Motor neuron (in vitro differentiated cells): ENCODE results near the gene KREMEN1. TPM values are rescaled to one million over a fixed set of nuclear protein-coding genes. Genes with fewer than 3 reads are reported as not detected.

ENCODE experiments used
- ATAC-seq, 8 experiments: fragments of 200-7000 bp; cut with Tn5 transposase; replicated peaks in 6 of 8; 2 replicates each; pipeline ENCODE4 v1.8.0; 2021; ENCODE audit warnings: mild to moderate bottlenecking in 8 of 8, moderate library complexity in 8 of 8
- H3K27ac ChIP-seq, 2 donors: fragments of 250-450 bp; sonication (Bioruptor Pico); 2 replicates each; pipeline ENCODE4 v1.9.0; 2021; ENCODE audit warnings: antibody characterized with exemption in 2 of 2, mild to moderate bottlenecking in 2 of 2, moderate library complexity in 1 of 2
- H3K4me1 ChIP-seq, 2 donors: fragments of 250-450 bp; sonication (Bioruptor Pico); replicated peaks in 1 of 2; 2 replicates each; pipeline ENCODE4 v1.6.1; 2021; ENCODE audit warnings: antibody characterized with exemption in 2 of 2, mild to moderate bottlenecking in 2 of 2, moderate library complexity in 1 of 2
- H3K4me3 ChIP-seq, 5 donors: fragments of 250-450 bp; sonication (Bioruptor Pico); 2 replicates each; pipeline ENCODE4 v1.9.0; 2021; ENCODE audit warnings: antibody characterized with exemption in 5 of 5, mild to moderate bottlenecking in 5 of 5, moderate library complexity in 4 of 5
- WGBS, 10 experiments: fragments of 450-650 bp; shearing (Covaris generic); methylation state at CpG; one replicate each; pipeline ENCODE4 v1.0.0; 2022; 5-methylcytosine and 5-hydroxymethylcytosine counted together
- in situ Hi-C, 9 experiments: fragments of 400-800 bp; cut with MboI; loops; one replicate each; pipeline ENCODE4 v1.15.0; 2021; ENCODE audit warnings: low sequenced_read_pairs in 9 of 9, low pct_unique_long_range_greater_than_20kb in 2 of 9; ENCODE audit not compliant: unreplicated experiment in 9 of 9
- total RNA-seq, 8 experiments: library from RNA; unstranded; fragments of 300-600 nt; gene quantifications; 2 replicates each; pipeline versions ENCODE4 v1.2.3 to v1.2.4, GENCODE V29; 2022

The KREMEN1 gene
- total RNA-seq, 8 experiments from 2014 or later: 3.3 to 16.5 (median 6.4) TPM

GRCh38 chr22:29136782-29137700, 64.2 kb downstream of the KREMEN1 start:
- H3K4me1 ChIP-seq: peaks cover 13 to 20% of the 10 kb centered on the region in 2 donors
- peak in 1 of 8 experiments; percentile 32 for ATAC-seq
- in situ Hi-C loops: no loop called here
- H3K27ac ChIP-seq: no peak overlapping the region
- 6 to 96% (median 77%) methylated on average over 1 to 18 of the region's 31 CpGs for WGBS, 10 experiments
- H3K4me3 ChIP-seq: no peak overlapping the region

- Histone ChIP-seq H3K4me1 (peaks cover 13 to 20% of the 10 kb centered on the region in 2 donors), H3K4me3 (no peak overlapping the region), H3K27ac (no peak overlapping the region)
- in situ Hi-C loops: no loop called here
- WGBS, 10 experiments: 73 to 98% (median 90%) methylated on average over 2 to 8 of the region's 13 CpGs; no CpG with 5 or more reads in 2 of the 10 experiments
- no peak for ATAC-seq
Measured at GRCh38 chr22:29138556-29139305, 65.9 kb downstream of the KREMEN1 start.

- Histone ChIP-seq H3K4me3 (no peak overlapping the region), H3K4me1 (peaks cover 13 to 20% of the 10 kb centered on the region in 2 donors), H3K27ac (no peak overlapping the region)
- WGBS, 10 experiments: 23 to 93% (median 72%) methylated on average over 1 to 8 of the region's 8 CpGs; no CpG with 5 or more reads in 1 of the 10 experiments
- in situ Hi-C loops: loop anchor here in 1 of 9 experiments (10.0 kb wide), 1 partner anchor 285 kb away; no protein-coding TSS in a partner anchor
- ATAC-seq: peak; percentile 23 to 86 (median 68)
Measured at GRCh38 chr22:29139965-29140782, 67.3 kb downstream of the KREMEN1 start.

GRCh38 chr22:29141078-29141688, 68.3 kb downstream of the KREMEN1 start:
- H3K4me3 ChIP-seq: no peak overlapping the region
- H3K4me1 ChIP-seq: peaks cover 13 to 20% of the 10 kb centered on the region in 2 donors
- 21 to 100% (median 74%) methylated on average over 2 to 5 of the region's 10 CpGs; no CpG with 5 or more reads in 4 of the 10 experiments for WGBS, 10 experiments
- no peak overlapping the region for H3K27ac ChIP-seq
- ATAC-seq: peak in 2 of 8 experiments; percentile 31 to 46
- in situ Hi-C loops: loop anchor here in 1 of 9 experiments (10.0 kb wide), 1 partner anchor 286 kb away; no protein-coding TSS in a partner anchor

GRCh38 chr22:29142116-29142515, 69.3 kb downstream of the KREMEN1 start:
- no peak overlapping the region for H3K27ac ChIP-seq
- in situ Hi-C loops: loop anchor here in 1 of 9 experiments (10.0 kb wide), 1 partner anchor 287 kb away; no protein-coding TSS in a partner anchor
- H3K4me3 ChIP-seq: no peak overlapping the region
- peaks cover 13 to 22% of the 10 kb centered on the region in 2 donors for H3K4me1 ChIP-seq
- no peak for ATAC-seq
- WGBS, 10 experiments: 50 to 80% (median 61%) methylated on average over 1 to 3 of the region's 5 CpGs; no CpG with 5 or more reads in 5 of the 10 experiments

GRCh38 chr22:29143941-29144785, 71.3 kb downstream of the KREMEN1 start:
- WGBS, 10 experiments: 55 to 100% (median 81%) methylated on average over 1 to 7 of the region's 16 CpGs; no CpG with 5 or more reads in 3 of the 10 experiments
- Histone ChIP-seq H3K4me3 (no peak overlapping the region), H3K27ac (no peak overlapping the region), H3K4me1 (peaks cover 15 to 28% of the 10 kb centered on the region in 2 donors)
- no peak for ATAC-seq
- in situ Hi-C loops: loop anchor here in 1 of 9 experiments (10.0 kb wide), 1 partner anchor 289 kb away; no protein-coding TSS in a partner anchor

GRCh38 chr22:29144786-29145160, 71.9 kb downstream of the KREMEN1 start:
- 88 to 100% methylated on average over 1 to 11 of the region's 14 CpGs; no CpG with 5 or more reads in 8 of the 10 experiments for WGBS, 10 experiments
- H3K4me3 ChIP-seq: no peak overlapping the region
- in situ Hi-C loops: loop anchor here in 1 of 9 experiments (10.0 kb wide), 1 partner anchor 290 kb away; no protein-coding TSS in a partner anchor
- ATAC-seq: no peak
- H3K27ac ChIP-seq: no peak overlapping the region
- H3K4me1 ChIP-seq: peaks cover 21 to 31% of the 10 kb centered on the region in 2 donors

GRCh38 chr22:29145321-29146072, 72.7 kb downstream of the KREMEN1 start:
- H3K4me1 ChIP-seq: peaks cover 26 to 31% of the 10 kb centered on the region in 2 donors
- WGBS, 10 experiments: 20 to 100% (median 82%) methylated on average over 1 to 10 of the region's 27 CpGs; no CpG with 5 or more reads in 3 of the 10 experiments
- ATAC-seq: peak in 3 of 8 experiments; percentile 36 to 61 (median 60)
- in situ Hi-C loops: loop anchor here in 1 of 9 experiments (10.0 kb wide), 1 partner anchor 291 kb away; no protein-coding TSS in a partner anchor
- H3K27ac ChIP-seq: no peak overlapping the region
- no peak overlapping the region for H3K4me3 ChIP-seq

- H3K27ac ChIP-seq: no peak overlapping the region
- 50 to 89% (median 73%) methylated on average over 1 to 8 of the region's 14 CpGs; no CpG with 5 or more reads in 2 of the 10 experiments for WGBS, 10 experiments
- in situ Hi-C loops: loop anchor here in 1 of 9 experiments (10.0 kb wide), 1 partner anchor 291 kb away; no protein-coding TSS in a partner anchor
- no peak for ATAC-seq
- peaks cover 21 to 32% of the 10 kb centered on the region in 2 donors for H3K4me1 ChIP-seq
- H3K4me3 ChIP-seq: no peak overlapping the region
Measured at GRCh38 chr22:29146091-29146560, 73.3 kb downstream of the KREMEN1 start.

- ATAC-seq: no peak
- WGBS, 10 experiments: 44 to 100% (median 88%) methylated on average over 1 to 8 of the region's 9 CpGs; no CpG with 5 or more reads in 2 of the 10 experiments
- no peak overlapping the region for H3K4me3 ChIP-seq
- H3K4me1 ChIP-seq: peaks cover 15 to 26% of the 10 kb centered on the region in 2 donors
- no peak overlapping the region for H3K27ac ChIP-seq
- in situ Hi-C loops: loop anchor here in 1 of 9 experiments (10.0 kb wide), 1 partner anchor 292 kb away; no protein-coding TSS in a partner anchor
Measured at GRCh38 chr22:29146771-29147170, 73.9 kb downstream of the KREMEN1 start.
